ENCODE measurements around the gene ATG4C.
"Not testable (repeated sequence)": the region's sequence is repeated elsewhere in the genome, so short reads cannot be mapped to it uniquely, and the experiment has no call there.

ATG4C gene

DNA sequence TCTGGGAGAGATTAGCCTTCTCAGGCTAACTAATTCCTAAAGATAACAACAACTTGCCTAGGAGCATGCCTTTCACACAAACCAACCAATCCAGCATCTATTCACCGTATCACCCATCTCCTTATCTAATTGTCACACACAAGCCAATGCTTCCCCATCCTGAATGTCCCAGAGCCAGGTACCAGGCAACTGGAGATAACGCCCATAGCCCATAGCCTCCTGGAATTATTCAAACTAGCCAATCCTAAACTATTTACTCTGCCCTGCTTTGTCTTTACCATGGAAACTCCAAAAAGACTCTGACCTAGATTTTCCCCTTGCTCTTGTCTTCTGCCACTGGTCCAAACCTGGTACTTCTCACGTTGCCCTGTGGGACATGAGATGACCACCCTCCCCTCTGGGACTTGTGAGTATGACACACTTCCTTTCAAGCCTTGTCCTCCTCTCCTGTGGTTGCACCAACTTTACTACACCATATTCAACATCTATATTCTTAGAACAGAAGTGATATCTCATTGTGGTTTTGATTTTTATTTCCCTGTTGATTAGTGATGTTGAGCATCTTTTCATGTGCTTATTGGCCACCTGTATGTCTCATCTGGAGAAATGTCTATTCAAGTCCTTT lies 8.8 kb upstream of the ATG4C start:
- no peak for FAIRE-seq

GRCh38 chr1:62778208-62778607 lies 5.7 kb upstream of the ATG4C start:
- FAIRE-seq: no peak

DNA sequence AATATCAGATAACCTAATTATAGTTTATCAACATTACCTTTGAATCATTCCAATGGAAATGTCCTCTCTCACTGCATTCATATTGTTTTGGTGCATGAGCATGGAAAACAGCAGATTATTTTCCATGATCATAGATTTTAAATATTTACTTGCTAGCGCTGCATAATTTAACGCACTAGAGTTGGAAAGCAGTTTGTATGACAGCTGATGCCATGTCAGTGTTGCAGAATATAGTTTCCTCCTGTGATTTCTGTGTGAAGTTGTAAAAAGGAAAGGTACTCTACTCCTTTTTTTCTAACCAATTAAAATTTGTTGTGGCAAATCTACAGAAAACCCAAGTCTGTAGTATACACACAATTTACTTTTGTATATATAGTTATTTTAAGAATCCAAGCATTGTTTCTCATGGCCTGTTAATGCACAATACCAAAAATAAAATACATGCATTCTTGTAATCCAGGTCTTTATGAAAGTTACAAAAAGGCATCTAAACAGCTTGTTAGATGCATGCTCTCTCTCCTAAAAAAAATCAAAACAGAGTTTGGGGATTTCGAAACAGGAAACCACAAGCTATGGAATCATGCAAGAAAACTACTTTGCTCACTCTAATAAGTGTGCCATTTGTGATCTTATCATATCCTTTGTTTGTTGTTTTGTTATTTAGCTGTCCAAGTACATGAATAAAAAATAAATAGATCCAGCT lies 1.9 kb upstream of the ATG4C start:
- no peak for FAIRE-seq

DNA sequence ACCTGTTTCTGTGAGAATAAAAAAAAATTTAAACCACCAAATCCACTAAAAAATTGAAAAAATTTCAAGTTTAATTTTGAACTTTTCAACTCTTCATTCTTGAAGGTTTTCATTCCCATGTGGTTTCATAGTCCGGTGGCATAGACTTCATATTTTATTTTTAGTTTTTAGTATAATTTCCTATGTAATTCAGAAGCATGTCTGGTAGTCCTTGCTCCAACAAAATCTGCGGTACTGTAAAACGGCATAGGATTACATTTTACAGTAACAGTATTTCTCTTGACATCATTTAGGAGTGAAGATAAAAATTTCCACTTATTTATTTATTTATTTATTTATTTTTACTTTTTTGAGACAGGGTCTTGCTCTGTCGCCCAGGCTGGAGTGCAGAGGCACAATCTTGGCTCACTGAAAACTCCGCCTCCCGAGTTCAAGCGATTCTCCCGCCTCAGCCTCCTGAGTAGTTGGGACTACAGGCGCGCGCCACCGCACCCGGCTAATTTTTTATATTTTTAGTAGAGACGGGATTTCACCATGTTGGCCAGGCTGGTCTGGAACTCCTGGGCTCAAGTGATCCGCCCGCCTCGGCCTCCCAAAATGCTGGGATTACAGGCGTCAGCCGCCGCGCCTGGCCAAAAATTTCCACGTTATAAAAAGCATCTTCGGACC lies 1.3 kb upstream of the ATG4C start:
- FAIRE-seq: not testable (repeated sequence)

GRCh38 chr1:62784509-62785365 lies 805 bp downstream of the ATG4C start:
- FAIRE-seq: no peak

DNA sequence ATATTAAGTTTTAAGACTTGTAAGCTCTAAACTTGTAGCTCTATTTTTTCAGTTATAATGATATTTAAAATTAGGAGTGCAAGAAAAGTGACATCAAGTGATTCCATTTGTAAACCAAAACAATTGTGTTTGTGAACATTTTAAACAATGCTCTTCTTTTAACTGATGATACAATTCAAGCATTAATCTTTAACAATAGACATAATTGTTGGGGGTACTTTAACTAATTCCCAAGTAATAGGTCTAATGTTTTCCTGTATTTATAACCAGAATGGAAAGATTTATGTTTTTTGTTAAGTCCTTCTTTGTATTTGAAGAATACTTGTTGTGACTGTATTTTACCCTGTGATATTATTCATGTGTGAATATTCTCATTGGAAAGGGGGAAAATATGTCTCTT lies 6.8 kb downstream of the ATG4C start:
- no peak for FAIRE-seq

DNA sequence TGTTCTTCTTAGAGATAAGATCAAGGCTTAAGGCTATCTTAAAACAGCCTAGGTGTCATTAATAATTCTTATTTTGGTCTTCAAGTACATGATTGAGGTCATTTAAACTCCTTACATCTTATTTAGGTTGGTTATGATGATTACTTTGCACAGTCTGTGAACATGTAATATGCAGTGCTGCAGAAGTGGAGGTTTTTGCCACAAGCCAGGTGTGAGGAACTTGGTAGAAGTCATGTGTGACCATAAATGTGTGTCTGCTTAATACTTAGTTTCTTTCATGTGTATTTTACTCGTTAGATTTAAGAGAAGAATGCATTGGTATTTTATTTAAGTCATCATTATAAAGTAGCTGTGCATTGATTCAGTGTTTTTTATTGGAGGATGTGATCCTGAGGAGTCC lies 10.1 kb downstream of the ATG4C start:
- FAIRE-seq: no peak

DNA sequence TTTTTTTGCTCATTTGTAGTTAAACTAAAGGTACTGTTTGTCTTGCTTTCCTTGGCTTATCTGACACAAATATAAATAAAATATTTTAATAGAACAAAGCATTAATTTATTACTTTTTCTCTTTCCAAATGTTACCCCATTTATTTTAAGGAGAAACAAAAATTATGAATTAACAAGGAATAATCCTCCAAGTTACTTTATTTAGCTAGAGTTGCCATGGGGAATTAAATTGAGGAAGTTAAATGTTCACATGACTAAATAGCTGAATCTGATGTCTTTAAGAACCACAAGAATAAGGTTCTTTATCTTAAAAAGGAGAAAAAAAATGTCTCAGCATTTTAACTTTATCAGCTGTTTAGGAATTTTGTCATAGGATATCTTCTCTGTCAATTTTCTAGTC lies 12.3 kb downstream of the ATG4C start:
- no peak for FAIRE-seq

GRCh38 chr1:62799688-62800087 lies 15.8 kb downstream of the ATG4C start:
- no peak for FAIRE-seq

- no peak for FAIRE-seq
These were observed 16.3 kb downstream of the ATG4C start for GRCh38 chr1:62800281-62800680.

GRCh38 chr1:62800825-62801306 lies 16.9 kb downstream of the ATG4C start:
- no peak for FAIRE-seq

GRCh38 chr1:62809788-62810187 lies 25.9 kb downstream of the ATG4C start:
- FAIRE-seq: no peak

GRCh38 chr1:62810420-62811274 lies 26.7 kb downstream of the ATG4C start:
- FAIRE-seq: no peak

- FAIRE-seq: no peak
These were observed 39.6 kb downstream of the ATG4C start for GRCh38 chr1:62823556-62823955.

DNA sequence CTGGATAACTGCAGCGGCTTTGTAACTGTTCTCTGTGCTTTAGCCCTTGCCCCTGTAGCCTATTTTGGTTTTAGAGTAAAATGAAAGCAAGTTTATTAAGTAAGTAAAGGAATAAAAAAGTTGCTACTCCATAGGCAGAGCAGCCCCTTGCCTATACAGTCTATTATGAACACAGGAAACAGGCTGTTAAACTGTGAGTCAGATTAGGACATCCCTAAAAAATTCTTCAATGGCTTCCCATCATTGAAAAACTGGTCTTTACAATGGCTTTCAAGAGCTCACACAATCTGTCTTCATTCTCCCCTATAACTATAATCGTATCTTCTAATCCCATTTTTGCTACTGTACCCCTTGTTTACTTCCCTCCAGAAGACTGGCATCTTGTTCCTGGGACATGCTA lies 43.0 kb downstream of the ATG4C start:
- FAIRE-seq: no peak

DNA sequence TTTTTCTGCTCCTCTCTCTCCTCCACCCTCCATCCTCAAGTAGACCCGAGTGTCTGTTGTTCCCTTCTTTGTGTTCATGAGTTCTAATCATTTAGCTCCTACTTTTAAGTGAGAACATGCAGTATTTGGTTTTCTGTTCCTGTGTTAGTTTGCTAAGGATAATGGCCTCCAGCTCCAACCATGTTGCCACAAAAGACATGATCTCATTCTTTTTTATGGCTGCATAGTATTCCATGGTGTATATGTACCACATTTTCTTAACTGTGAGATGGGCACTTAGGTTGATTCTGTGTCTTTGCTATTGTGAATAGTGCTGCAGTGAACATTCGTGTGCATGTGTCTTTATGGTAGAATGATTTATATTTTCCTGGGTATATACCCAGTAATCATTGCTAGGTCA lies 43.9 kb downstream of the ATG4C start:
- FAIRE-seq: not testable (repeated sequence)

GRCh38 chr1:62832276-62832675 lies 48.3 kb downstream of the ATG4C start:
- FAIRE-seq: no peak

DNA sequence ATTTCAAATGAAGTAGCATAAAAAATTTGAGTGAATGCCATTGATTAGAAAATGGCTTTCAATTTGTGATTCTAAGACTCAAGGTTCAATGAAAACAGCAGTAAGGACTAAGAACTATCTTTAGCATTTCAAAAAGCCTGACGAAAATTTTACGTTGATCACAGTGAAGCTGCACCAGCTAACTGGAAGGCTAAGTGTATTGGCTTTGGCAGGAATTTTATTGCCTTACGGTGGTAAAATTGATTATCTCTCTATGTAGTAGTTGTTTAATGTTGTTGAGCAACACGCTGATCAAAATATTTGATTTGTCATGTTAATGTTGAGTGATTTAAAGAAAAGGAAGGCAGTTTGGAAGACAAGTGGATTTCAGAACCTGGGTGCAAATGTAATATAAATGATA lies 49.6 kb downstream of the ATG4C start:
- FAIRE-seq: no peak

- no peak for FAIRE-seq
These were observed 50.5 kb downstream of the ATG4C start for GRCh38 chr1:62834400-62834961.

- no peak for FAIRE-seq
These were observed 53.1 kb downstream of the ATG4C start for GRCh38 chr1:62836856-62837540.

GRCh38 chr1:62840555-62840954 lies 56.6 kb downstream of the ATG4C start:
- FAIRE-seq: no peak

Measured in TTC549 (cell line).